Effector CD8-positive, alpha-beta T cell (primary cell): Measurements from ENCODE around the gene LRGUK.
A peak's percentile ranks its signal among the peaks of the same experiment; 100 is the strongest.
"Not testable (repeated sequence)": the region's sequence is repeated elsewhere in the genome, so short reads cannot be mapped to it uniquely, and the experiment has no call there.

Source experiments
- DNase-seq: peaks from one replicate; lab custom pipeline; 2025; lab: John Stamatoyannopoulos, UW
- total RNA-seq, 4 experiments: gene quantifications; one replicate each; lab custom pipeline; 2026; lab: John Stamatoyannopoulos, UW

LRGUK gene
- 0.12 to 0.72 (median 0.47) reads per million in 4 experiments for total RNA-seq

- peak; percentile 61 for DNase-seq
These were observed at the start of gene LRGUK for GRCh38 chr7:134126966-134127848. Gene LRGUK (plus strand): TSS chr7:134127340. CDS start chr7:134127368, 28 bp downstream.

GRCh38 chr7:134077560-134077959 lies 49.6 kb upstream of the LRGUK start:
- not testable (repeated sequence) for DNase-seq

GRCh38 chr7:134078991-134079390 lies 48.1 kb upstream of the LRGUK start:
- DNase-seq = no peak

GRCh38 chr7:134081695-134082094 lies 45.4 kb upstream of the LRGUK start:
- no peak for DNase-seq

GRCh38 chr7:134083766-134084487 lies 43.2 kb upstream of the LRGUK start:
- DNase-seq = no peak

GRCh38 chr7:134084488-134085144 lies 42.5 kb upstream of the LRGUK start:
- no peak for DNase-seq

GRCh38 chr7:134085311-134085710 lies 41.8 kb upstream of the LRGUK start:
- DNase-seq = no peak

GRCh38 chr7:134086998-134087735 lies 40.0 kb upstream of the LRGUK start:
- DNase-seq = no peak

- DNase-seq = no peak
These were observed 38.9 kb upstream of the LRGUK start for GRCh38 chr7:134088199-134088598.

- DNase-seq = no peak
These were observed 37.7 kb upstream of the LRGUK start for GRCh38 chr7:134089446-134089845.

- no peak for DNase-seq
These were observed 29.1 kb upstream of the LRGUK start for GRCh38 chr7:134098072-134098471.

GRCh38 chr7:134101716-134102115 lies 25.4 kb upstream of the LRGUK start:
- DNase-seq = no peak

GRCh38 chr7:134104166-134104565 lies 23.0 kb upstream of the LRGUK start:
- no peak for DNase-seq

GRCh38 chr7:134105841-134106240 lies 21.3 kb upstream of the LRGUK start:
- no peak for DNase-seq

- no peak for DNase-seq
These were observed 18.3 kb upstream of the LRGUK start for GRCh38 chr7:134108802-134109201.

GRCh38 chr7:134113655-134114054 lies 13.5 kb upstream of the LRGUK start:
- no peak for DNase-seq

GRCh38 chr7:134114992-134115391 lies 12.1 kb upstream of the LRGUK start:
- DNase-seq = no peak

GRCh38 chr7:134120405-134120804 lies 6.7 kb upstream of the LRGUK start:
- DNase-seq = no peak

GRCh38 chr7:134121632-134122139 lies 5.5 kb upstream of the LRGUK start:
- no peak for DNase-seq

- no peak for DNase-seq
These were observed 4.2 kb upstream of the LRGUK start for GRCh38 chr7:134122980-134123379.

GRCh38 chr7:134126146-134126545 lies 994 bp upstream of the LRGUK start:
- no peak for DNase-seq

GRCh38 chr7:134126596-134126965 lies 559 bp upstream of the LRGUK start:
- DNase-seq = no peak
